GM10266 (cell line): ENCODE measurements around the gene SLC6A13.
"Not testable (repeated sequence)": the region's sequence is repeated elsewhere in the genome, so short reads cannot be mapped to it uniquely, and the experiment has no call there.

Experiments used
- DNase-seq: peaks from one replicate; pipeline ENCODE4 v3.0.0; 2012; ENCODE audit errors: extremely low spot score
- TF ChIP-seq, protein P1 (sequence below): IDR thresholded peaks from 2 replicates; pipeline ENCODE4 v1.5.1; 2012; ENCODE audit warnings: mild to moderate bottlenecking, low read depth; ENCODE audit not compliant: control insufficient read depth, insufficient read depth; ENCODE audit errors: missing control alignments

The SLC6A13 gene

DNA sequence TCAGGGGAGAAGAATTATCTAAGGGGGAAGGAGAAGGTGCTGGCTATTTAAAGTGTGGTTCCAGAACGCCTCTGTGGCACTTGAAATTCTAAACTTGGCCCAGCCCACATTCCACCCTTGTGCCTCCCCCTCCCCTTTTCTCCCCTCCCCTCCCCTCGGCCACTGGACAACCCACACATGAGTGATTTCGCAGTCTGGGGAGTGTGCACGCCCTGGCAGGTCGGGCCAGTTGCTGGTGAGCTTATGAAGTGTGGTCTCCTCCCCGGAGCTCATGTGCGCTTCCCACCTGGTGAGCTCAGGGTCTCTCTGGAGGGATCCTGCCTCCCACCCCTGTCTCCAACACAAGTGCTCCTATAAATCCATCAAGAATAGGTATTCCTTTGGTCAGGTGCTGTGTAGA is at the start of gene SLC6A13:
SLC6A13 (minus strand) TSS at position 20 of the 400 bp plus-strand sequence. CDS start 2,784 bp downstream, outside the sequence.
- TF ChIP-seq, protein P1, sequence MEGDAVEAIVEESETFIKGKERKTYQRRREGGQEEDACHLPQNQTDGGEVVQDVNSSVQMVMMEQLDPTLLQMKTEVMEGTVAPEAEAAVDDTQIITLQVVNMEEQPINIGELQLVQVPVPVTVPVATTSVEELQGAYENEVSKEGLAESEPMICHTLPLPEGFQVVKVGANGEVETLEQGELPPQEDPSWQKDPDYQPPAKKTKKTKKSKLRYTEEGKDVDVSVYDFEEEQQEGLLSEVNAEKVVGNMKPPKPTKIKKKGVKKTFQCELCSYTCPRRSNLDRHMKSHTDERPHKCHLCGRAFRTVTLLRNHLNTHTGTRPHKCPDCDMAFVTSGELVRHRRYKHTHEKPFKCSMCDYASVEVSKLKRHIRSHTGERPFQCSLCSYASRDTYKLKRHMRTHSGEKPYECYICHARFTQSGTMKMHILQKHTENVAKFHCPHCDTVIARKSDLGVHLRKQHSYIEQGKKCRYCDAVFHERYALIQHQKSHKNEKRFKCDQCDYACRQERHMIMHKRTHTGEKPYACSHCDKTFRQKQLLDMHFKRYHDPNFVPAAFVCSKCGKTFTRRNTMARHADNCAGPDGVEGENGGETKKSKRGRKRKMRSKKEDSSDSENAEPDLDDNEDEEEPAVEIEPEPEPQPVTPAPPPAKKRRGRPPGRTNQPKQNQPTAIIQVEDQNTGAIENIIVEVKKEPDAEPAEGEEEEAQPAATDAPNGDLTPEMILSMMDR, result no peak
- DNase-seq, result no peak

DNA sequence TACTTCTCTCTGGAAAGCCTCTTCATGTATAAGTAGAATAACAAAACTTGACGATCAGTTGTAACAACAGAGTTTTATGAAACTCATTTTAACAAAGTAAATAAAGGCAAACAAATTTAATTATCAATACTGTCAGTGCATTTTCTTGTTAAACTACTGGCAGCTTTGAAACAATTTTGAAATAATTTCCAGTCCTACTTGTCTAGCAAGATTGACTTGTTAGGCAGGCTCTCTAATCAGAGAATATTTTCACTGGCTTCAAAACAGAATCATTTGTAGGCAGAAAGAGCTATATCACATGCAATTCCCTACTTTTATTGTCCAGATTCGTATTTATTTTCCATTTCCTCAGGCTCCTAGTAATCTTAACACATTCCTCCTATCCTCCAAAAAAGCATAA is 45.9 kb upstream of the SLC6A13 start:
- TF ChIP-seq, protein P1, result no peak
- no peak for DNase-seq

DNA sequence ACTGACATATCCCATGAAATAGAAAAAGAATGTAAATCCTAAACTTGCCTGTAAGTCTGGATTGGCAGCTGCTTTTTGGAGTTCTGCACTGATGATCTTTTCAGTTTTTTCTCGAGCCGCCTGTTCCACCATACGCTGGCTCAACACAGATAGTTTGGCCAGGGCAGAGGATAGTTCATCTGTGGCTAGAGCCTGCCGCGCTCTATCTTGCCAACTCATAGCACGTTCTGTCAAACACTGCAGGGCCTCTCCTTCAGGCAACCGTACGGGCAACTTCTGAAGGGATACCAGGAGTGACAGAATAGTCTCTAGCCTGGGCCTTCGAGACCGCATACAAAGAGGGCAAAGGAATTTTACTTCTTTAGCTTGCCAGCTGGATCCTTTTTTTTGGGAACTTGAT is 44.8 kb upstream of the SLC6A13 start:
- no peak for DNase-seq

DNA sequence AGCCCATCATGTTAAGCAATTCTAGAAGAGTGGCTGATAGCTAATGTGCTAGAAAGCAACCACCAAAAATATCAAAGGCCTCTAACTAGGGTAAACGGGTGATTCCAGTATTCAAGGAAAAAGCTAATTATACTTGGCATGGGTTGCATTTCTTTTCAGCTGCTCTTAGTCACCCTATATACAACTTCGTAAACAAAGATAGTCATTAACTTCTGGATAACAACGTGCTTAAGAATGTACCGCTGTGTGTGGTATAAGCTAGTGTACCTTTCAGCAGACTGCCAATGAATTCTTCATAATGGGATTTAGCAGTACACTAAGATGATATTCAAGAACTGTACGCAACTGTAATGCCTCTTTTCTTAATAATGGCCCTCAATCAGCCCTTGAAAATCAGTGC is 42.2 kb upstream of the SLC6A13 start:
- DNase-seq, result no peak
- TF ChIP-seq, protein P1, result no peak

More for the DNA sequence above, 44.8 kb upstream of the SLC6A13 start:
- TF ChIP-seq, protein P1, result no peak

DNA sequence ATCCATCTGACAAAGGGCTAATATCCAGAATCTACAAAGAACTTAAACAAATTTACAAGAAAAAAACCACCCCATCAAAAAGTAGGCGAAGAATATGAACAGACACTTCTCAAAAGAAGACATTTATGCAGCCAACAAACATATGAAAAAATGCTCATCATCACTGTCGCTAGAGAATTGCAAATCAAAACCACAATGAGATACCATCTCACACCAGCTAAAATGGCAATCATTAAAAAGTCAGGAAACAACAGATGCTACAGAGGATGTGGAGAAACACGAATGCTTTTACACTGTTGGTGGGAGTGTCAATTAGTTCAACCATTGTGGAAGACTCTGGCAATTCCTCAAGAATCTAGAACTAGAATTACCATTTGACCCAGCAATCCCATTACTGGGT is 40.1 kb upstream of the SLC6A13 start:
- not testable (repeated sequence) for DNase-seq

DNA sequence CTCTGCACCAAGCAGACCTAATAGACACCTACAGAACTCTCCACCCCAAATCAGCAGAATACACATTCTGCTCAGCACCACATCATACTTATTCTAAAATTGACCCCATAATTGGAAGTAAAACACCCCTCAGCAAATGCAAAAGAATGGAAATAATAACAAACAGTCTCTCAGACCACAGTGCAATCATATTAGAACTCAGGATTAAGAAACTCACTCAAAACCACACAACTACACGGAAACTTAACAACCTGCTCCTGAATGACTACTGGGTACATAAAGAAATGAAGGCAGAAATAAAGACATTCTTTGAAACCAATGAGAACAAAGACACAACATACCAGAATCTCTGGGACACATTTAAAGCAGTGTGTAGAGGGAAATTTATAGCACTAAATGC is 37.5 kb upstream of the SLC6A13 start:
- not testable (repeated sequence) for DNase-seq

DNA sequence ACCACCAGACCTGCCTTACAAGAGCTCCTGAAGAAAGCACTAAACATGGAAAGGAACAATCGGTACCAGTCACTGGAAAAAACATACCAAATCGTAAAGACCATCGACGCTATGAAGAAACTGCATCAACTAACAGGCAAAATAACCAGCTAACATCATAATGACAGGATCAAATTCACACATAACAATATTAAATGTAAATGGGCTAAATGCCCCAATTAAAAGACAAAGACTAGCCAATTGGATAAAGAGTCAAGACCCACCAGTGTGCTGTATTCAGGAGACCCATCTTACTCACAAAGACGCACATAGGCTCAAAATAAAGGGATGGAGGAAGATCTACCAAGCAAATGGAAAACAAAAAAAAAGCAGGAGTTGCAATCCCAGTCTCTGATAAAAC is 36.9 kb upstream of the SLC6A13 start:
- DNase-seq, result not testable (repeated sequence)

DNA sequence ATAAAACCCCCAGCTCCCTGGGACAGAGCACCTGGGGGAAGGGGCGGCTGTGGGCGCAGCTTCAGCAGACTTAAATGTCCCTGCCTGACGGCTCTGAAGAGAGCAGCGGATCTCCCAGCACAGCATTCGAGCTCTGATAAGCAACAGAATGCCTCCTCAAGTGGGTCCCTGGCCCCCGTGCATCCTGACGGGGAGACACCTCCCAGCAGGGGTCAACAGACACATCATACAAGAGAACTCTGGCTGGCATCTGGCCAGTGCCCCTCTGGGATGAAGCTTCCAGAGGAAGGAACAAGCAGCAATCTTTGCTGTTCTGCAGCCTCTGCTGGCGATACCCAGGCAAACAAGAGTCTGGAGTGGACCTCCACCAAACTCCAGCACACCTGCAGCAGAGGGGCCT is 35.4 kb upstream of the SLC6A13 start:
- DNase-seq, result not testable (repeated sequence)

DNA sequence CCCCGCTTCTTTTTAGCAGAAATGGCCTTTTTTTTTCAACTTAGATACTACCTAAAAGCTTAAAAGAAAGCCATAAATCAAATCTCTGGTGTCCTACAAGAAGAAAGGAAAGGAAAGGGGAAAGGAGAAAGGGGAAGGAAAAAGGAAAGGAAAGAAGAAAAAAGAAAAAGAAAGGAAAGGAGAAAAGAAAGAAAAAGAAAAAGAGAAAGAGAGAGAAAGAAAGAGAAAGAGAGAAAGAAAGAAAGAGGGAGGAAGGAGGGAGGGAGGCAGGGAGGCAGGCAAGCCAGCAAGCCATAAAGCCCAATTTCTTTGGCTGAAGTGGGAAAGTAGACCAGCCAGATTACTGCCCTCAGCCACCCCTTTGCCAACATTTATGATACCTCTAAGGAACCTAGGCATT is 32.5 kb upstream of the SLC6A13 start:
- no peak for DNase-seq
- TF ChIP-seq, protein P1, result no peak

DNA sequence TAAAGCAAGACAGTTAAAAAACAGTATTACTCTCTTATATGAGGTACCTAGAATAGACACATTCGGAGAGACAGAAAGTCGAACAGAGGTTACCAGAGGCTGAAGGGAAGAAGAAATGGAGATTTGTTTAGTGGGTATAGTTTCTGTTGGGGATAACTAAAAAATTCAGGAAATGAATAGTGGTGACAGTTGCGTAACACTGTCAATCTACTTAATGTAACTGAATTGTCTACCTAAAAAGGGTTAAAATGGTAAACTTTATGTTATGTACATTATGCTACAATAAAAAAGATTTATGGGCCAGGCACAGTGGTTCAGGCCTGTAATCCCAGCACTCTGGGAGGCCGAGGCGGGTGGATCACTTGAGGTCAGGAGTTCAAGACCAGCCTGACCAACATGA is 30.6 kb upstream of the SLC6A13 start:
- DNase-seq, result no peak
- TF ChIP-seq, protein P1, result no peak
